Osteoblast (primary cell): ENCODE measurements around the gene ATXN2. TPM values are rescaled to one million over a fixed set of nuclear protein-coding genes. Genes with fewer than 3 reads are reported as not detected.

ENCODE experiments used
- DNase-seq: peaks from one replicate; pipeline ENCODE4 v3.0.0; 2011; ENCODE audit warnings: low spot score, mixed read lengths; ENCODE audit not compliant: insufficient read length; ENCODE audit errors: missing footprints
- H2AFZ ChIP-seq: 2 replicates; pipeline ENCODE4 v1.6.0; 2011; ENCODE audit warnings: mild to moderate bottlenecking, low read length
- H3K27ac ChIP-seq: 2 replicates; pipeline ENCODE4 v1.5.1; 2011; ENCODE audit warnings: mild to moderate bottlenecking, low read depth, low read length, moderate library complexity
- H3K27me3 ChIP-seq: 2 replicates; pipeline ENCODE4 v1.6.0; 2012; ENCODE audit warnings: mild to moderate bottlenecking, control low read depth, inconsistent platforms, low read length, moderate library complexity; ENCODE audit not compliant: insufficient read depth
- H3K36me3 ChIP-seq: 2 replicates; pipeline ENCODE4 v1.5.1; 2011; ENCODE audit warnings: mild to moderate bottlenecking, low read length, control low read depth, moderate library complexity; ENCODE audit not compliant: insufficient read depth
- H3K4me1 ChIP-seq: 2 replicates; pipeline ENCODE4 v1.5.1; 2011; ENCODE audit warnings: mild to moderate bottlenecking, low read length, control low read depth, moderate library complexity; ENCODE audit not compliant: insufficient read depth
- H3K4me2 ChIP-seq: 2 replicates; pipeline ENCODE4 v1.6.0; 2011; ENCODE audit warnings: mild to moderate bottlenecking, low read length; ENCODE audit not compliant: insufficient read depth
- H3K4me3 ChIP-seq: fragments of 200-600 bp; sonication (generic); 3 replicates; pipeline ENCODE4 v1.5.1; 2012; ENCODE audit warnings: mild to moderate bottlenecking, low read length, inconsistent platforms; ENCODE audit not compliant: insufficient read depth
- H3K79me2 ChIP-seq: 2 replicates; pipeline ENCODE4 v1.6.0; 2012; ENCODE audit warnings: mild to moderate bottlenecking, low read length, control low read depth, inconsistent platforms; ENCODE audit not compliant: insufficient read depth
- H3K9me3 ChIP-seq: 2 replicates; pipeline ENCODE4 v1.5.1; 2011; ENCODE audit warnings: low read depth, low read length, control low read depth
- H4K20me1 ChIP-seq: 2 replicates; pipeline ENCODE4 v1.6.0; 2012; ENCODE audit warnings: mild to moderate bottlenecking, low read length, control low read depth; ENCODE audit not compliant: insufficient read depth
- total RNA-seq: library from RNA; depleted of rRNA; stranded (reverse); fragments of >200 nt; gene quantifications from 2 replicates; pipeline ENCODE4 v1.2.3, GENCODE V29; 2012
- TF ChIP-seq, protein P1 (sequence below): IDR thresholded peaks from 2 replicates; pipeline ENCODE4 v1.5.1; 2011; ENCODE audit warnings: mild to moderate bottlenecking, low read depth, low read length, moderate library complexity; ENCODE audit errors: extremely low read depth

The ATXN2 gene
- total RNA-seq, 1 donor: 39.4 TPM

DNA sequence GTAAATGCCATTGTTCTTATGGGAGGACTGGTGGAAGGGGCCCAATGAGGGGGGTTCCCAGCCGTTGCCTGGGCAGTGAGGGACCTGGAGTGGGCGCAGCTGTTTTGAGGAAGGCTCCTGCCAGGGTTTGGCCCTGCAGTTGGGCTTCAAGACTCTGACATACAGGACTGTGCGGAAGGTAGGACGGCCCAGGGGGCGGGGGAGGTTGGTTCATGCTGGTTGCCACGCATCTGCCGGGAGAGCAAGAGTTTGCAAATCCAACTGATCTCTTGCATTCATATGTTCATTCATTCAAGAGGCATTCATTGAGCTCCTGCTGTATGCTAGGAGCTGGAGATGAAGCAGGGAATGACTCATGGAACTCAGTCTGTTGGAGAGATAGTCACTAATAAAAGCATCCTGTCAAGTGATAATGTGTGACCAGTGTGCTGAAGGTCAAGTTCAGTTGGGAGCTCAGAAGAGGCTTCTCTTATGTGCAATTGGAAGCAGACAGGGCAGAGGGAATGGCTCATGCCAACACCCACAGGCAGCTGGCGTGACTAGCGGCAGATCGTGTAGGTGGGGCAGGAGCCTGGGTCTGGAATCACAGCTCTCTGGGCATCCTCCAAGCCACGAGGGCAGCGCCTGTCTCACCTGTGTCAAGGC is 185.6 kb downstream of the ATXN2 start:
- H3K36me3 ChIP-seq: peaks cover 9% of the 10 kb centered on the region
- H3K27ac ChIP-seq: peak overlapping the region; percentile 76
- H3K4me3 ChIP-seq: no peak overlapping the region
- peak; percentile 95 for DNase-seq
- no peak overlapping the region for H2AFZ ChIP-seq
- peaks cover 60% of the 10 kb centered on the region for H3K4me1 ChIP-seq
- H3K4me2 ChIP-seq: peak overlapping the region; percentile 34
- peaks cover 52% of the 10 kb centered on the region for H4K20me1 ChIP-seq
- no peaks in the 10 kb centered on the region for H3K9me3 ChIP-seq
- TF ChIP-seq, protein P1, sequence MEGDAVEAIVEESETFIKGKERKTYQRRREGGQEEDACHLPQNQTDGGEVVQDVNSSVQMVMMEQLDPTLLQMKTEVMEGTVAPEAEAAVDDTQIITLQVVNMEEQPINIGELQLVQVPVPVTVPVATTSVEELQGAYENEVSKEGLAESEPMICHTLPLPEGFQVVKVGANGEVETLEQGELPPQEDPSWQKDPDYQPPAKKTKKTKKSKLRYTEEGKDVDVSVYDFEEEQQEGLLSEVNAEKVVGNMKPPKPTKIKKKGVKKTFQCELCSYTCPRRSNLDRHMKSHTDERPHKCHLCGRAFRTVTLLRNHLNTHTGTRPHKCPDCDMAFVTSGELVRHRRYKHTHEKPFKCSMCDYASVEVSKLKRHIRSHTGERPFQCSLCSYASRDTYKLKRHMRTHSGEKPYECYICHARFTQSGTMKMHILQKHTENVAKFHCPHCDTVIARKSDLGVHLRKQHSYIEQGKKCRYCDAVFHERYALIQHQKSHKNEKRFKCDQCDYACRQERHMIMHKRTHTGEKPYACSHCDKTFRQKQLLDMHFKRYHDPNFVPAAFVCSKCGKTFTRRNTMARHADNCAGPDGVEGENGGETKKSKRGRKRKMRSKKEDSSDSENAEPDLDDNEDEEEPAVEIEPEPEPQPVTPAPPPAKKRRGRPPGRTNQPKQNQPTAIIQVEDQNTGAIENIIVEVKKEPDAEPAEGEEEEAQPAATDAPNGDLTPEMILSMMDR: no peak
- H3K79me2 ChIP-seq: peaks cover 93% of the 10 kb centered on the region
- no peaks in the 10 kb centered on the region for H3K27me3 ChIP-seq

DNA sequence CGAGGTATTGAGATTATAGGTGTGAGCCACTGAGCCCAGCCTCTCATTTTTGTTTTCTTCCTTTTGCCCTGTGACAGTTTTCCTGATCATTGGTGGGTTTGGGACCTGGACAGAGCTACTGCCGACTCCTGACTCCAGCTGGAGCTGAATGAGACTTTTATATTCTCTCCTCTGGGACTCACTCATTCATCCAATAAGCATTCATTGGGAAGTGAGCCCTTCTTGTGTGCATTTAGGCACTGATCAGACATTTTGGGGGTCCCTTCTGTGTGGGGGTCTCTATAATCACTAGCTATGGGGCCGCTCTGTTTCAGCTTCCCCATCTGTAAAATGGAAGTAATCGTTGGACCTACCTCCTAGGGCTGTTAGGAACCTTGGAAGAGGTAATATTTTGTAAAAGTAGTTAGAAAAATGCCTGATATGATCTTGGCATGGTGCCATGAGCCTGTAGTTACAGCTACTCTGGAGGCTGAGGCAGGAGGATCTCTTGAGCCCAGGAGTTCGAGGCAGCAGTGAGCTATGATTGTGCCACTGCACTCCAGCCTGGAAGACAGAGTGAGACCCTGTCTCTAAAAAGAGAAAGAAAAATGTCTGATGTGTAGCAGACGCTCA is 186.2 kb downstream of the ATXN2 start:
- Histone ChIP-seq H3K4me2 (peak overlapping the region; percentile 93), H3K4me1 (peaks cover 66% of the 10 kb centered on the region), H3K27ac (peak overlapping the region; percentile 76)

DNA sequence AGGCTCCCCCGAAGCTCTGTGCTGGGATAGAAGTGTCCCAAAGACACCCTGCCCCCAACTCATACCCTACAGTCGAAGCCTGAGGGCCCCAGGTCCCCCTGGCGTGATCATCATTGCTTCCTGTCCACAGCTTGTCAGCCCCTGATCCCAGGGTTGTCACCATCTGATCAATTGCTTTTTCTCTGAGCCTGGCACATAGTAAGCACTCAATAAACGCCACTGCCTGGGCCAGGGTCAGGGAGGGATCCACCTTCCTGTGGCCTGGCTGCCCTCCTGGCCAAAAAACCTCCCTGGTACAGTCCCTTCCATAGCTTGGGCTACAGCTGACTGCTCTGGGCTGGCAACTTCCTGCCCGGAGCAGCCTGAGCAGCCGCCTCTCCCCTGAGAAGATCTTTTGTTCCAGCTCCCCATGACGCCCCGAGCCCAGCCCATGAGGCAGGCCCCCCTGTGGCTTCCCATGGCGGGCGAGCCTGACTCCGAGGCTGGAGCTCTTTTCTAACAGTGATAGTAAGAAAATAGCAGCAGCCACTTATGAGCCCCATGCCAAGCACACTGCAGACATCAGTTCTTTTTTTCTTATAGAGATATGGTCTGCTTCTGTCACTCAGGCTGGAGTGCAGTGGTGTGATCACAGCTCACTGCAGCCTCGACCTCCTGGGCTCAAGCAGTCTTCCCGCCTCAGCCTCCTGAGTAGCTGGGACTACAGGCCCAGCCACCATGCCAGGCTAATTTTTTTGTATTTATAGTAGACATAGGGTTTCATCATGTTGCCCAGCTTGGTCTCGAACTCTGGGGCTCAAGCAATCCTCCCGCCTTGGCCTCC is 186.9 kb downstream of the ATXN2 start:
- peak; percentile 88 for DNase-seq
- peaks cover 93% of the 10 kb centered on the region for H3K79me2 ChIP-seq
- H3K4me1 ChIP-seq: peaks cover 74% of the 10 kb centered on the region
- no peaks in the 10 kb centered on the region for H3K27me3 ChIP-seq
- H4K20me1 ChIP-seq: peaks cover 62% of the 10 kb centered on the region
- TF ChIP-seq, protein P1: no peak
- peak overlapping the region; percentile 93 for H3K4me2 ChIP-seq
- no peak overlapping the region for H2AFZ ChIP-seq
- H3K36me3 ChIP-seq: peaks cover 17% of the 10 kb centered on the region
- H3K9me3 ChIP-seq: no peaks in the 10 kb centered on the region
- no peak overlapping the region for H3K4me3 ChIP-seq
- H3K27ac ChIP-seq: peak overlapping the region; percentile 76

More for the DNA sequence above, 186.2 kb downstream of the ATXN2 start:
- peak; percentile 73 for DNase-seq
- peaks cover 14% of the 10 kb centered on the region for H3K36me3 ChIP-seq
- H3K27me3 ChIP-seq: no peaks in the 10 kb centered on the region
- H3K9me3 ChIP-seq: no peaks in the 10 kb centered on the region
- TF ChIP-seq, protein P1: no peak
- H2AFZ ChIP-seq: no peak overlapping the region
- no peak overlapping the region for H3K4me3 ChIP-seq
- H4K20me1 ChIP-seq: peaks cover 57% of the 10 kb centered on the region
- peaks cover 93% of the 10 kb centered on the region for H3K79me2 ChIP-seq
